A549 (cell line): ENCODE data around the gene ULK2. TPM values are rescaled to one million over a fixed set of nuclear protein-coding genes. Genes with fewer than 3 reads are reported as not detected.

Experiments
- ATAC-seq, 2 experiments: fragments of 200-7000 bp in 1 of 2; fragments of >200 bp in 1 of 2; cut with Nextera tagmentation in 1 of 2; cut with Tn5 transposase in 1 of 2; 3 replicates each; pipeline versions ENCODE4 v1.8.0 to v1.9.1; 2018 to 2020; ENCODE audit warnings: mild to moderate bottlenecking in 1 of 2, moderate library complexity in 1 of 2
- CTCF ChIA-PET: fragments of 300-600 bp; sonication (Branson Sonifier 250); formaldehyde crosslinking; extraction: SDS; loops from one replicate; lab custom pipeline; 2021; ENCODE audit warnings: antibody characterized with exemption, inconsistent platforms; lab: Yijun Ruan, JAX
- POLR2A ChIA-PET: fragments of 350-600 bp; formaldehyde crosslinking; extraction: SDS; loops from one replicate; lab custom pipeline; 2021; ENCODE audit warnings: antibody characterized with exemption, inconsistent platforms; lab: Yijun Ruan, JAX
- DNase-seq, 2 experiments: peaks; one replicate each; pipeline versions ENCODE4 v3.0.0 to v3.0.0-alpha.2; 2011 to 2016; ENCODE audit warnings: low read depth in 1 of 2, low spot score in 1 of 2
- FAIRE-seq: peaks from 2 replicates; lab custom pipeline; 2011; peaks lifted over from hg19 to GRCh38; lab: Jason Lieb, UNC
- H3K27ac ChIP-seq, 2 experiments: fragments of >200 bp; sonication (Bioruptor Twin); formaldehyde crosslinking; 3 replicates each; pipeline ENCODE4 v1.5.1; 2016 to 2017
- H3K4me1 ChIP-seq: fragments of >200 bp; sonication (Bioruptor Twin); formaldehyde crosslinking; 3 replicates; pipeline ENCODE4 v1.6.1; 2016
- H3K4me2 ChIP-seq: fragments of >200 bp; sonication (Bioruptor Twin); formaldehyde crosslinking; 3 replicates; pipeline ENCODE4 v1.6.1; 2016
- H3K4me3 ChIP-seq: fragments of >200 bp; sonication (Bioruptor Twin); formaldehyde crosslinking; 3 replicates; pipeline ENCODE4 v1.5.1; 2016
- H3K9me3 ChIP-seq: fragments of >200 bp; sonication (Bioruptor Twin); formaldehyde crosslinking; 3 replicates; pipeline ENCODE4 v1.6.1; 2016
- ATOH8 ChIP-seq: fragments of 250-450 bp; sonication (Bioruptor Pico); IDR thresholded peaks from 2 replicates; pipeline ENCODE4 v1.5.0; 2020; ENCODE audit warnings: low read depth, mild to moderate bottlenecking, moderate library complexity
- BCL3 ChIP-seq: fragments of >200 bp; sonication (Bioruptor Twin); formaldehyde crosslinking; IDR thresholded peaks from 3 replicates; pipeline ENCODE4 v1.6.1; 2016
- BHLHE40 ChIP-seq: IDR thresholded peaks from 2 replicates; pipeline ENCODE4 v1.6.1; 2012; ENCODE audit warnings: low read depth, low read length, inconsistent platforms
- CBX8 ChIP-seq: fragments of 200-600 bp; sonication (generic); IDR thresholded peaks from 2 replicates; pipeline ENCODE4 v1.6.1; 2016
- EHF ChIP-seq: fragments of 250-450 bp; sonication (Bioruptor Pico); IDR thresholded peaks from 2 replicates; pipeline ENCODE4 v1.5.0; 2020; ENCODE audit warnings: mild to moderate bottlenecking
- EHMT2 ChIP-seq: fragments of 200-600 bp; sonication (generic); IDR thresholded peaks from 2 replicates; pipeline ENCODE4 v1.6.1; 2016; ENCODE audit warnings: antibody characterized with exemption, low read depth, mild to moderate bottlenecking, moderate library complexity
- ELK1 ChIP-seq: fragments of 150-350 bp; IDR thresholded peaks from 2 replicates; pipeline ENCODE4 v1.6.1; 2014; ENCODE audit warnings: low read depth, mild to moderate bottlenecking, low read length
- EP300 ChIP-seq, 2 experiments: fragments of >200 bp; sonication (Bioruptor Twin); formaldehyde crosslinking; IDR thresholded peaks; 2 replicates in 1 of 2; 3 replicates in 1 of 2; pipeline ENCODE4 v1.6.1; 2016 to 2017
- ESRRA ChIP-seq: fragments of 150-350 bp; IDR thresholded peaks from 2 replicates; pipeline ENCODE4 v1.6.1; 2014; ENCODE audit warnings: mild to moderate bottlenecking, low read length, borderline replicate concordance
- FOSL2 ChIP-seq, 2 experiments: fragments of 450-650 bp in 1 of 2; fragments of >200 bp in 1 of 2; sonication (Bioruptor Twin) in 1 of 2; formaldehyde crosslinking; IDR thresholded peaks; 2 replicates each; pipeline versions ENCODE4 v1.5.0 to v1.6.1; 2016 to 2020; ENCODE audit warnings: mild to moderate bottlenecking in 1 of 2, moderate library complexity in 1 of 2
- FOXS1 ChIP-seq: fragments of 250-450 bp; sonication (Bioruptor Pico); IDR thresholded peaks from 2 replicates; pipeline ENCODE4 v1.5.0; 2020; ENCODE audit warnings: mild to moderate bottlenecking, moderate library complexity
- GATA3 ChIP-seq: IDR thresholded peaks from 2 replicates; pipeline ENCODE4 v1.6.1; 2012; ENCODE audit warnings: borderline replicate concordance
- HDAC2 ChIP-seq: fragments of 200-600 bp; sonication (generic); IDR thresholded peaks from 2 replicates; pipeline ENCODE4 v1.6.1; 2016
- HES2 ChIP-seq: fragments of >200 bp; sonication (Bioruptor Twin); formaldehyde crosslinking; IDR thresholded peaks from 2 replicates; pipeline ENCODE4 v1.6.1; 2016
- HEYL ChIP-seq: fragments of 250-450 bp; sonication (Bioruptor Pico); IDR thresholded peaks from 2 replicates; pipeline ENCODE4 v1.8.0; 2021; ENCODE audit warnings: mild to moderate bottlenecking, moderate library complexity
- HMGXB4 ChIP-seq: fragments of 250-450 bp; sonication (Bioruptor Pico); IDR thresholded peaks from 2 replicates; pipeline ENCODE4 v1.5.0; 2021; ENCODE audit warnings: mild to moderate bottlenecking, moderate library complexity, borderline replicate concordance
- HOXA7 ChIP-seq: fragments of 250-450 bp; sonication (Bioruptor Pico); IDR thresholded peaks from 2 replicates; pipeline ENCODE4 v1.5.0; 2020; ENCODE audit warnings: mild to moderate bottlenecking, moderate library complexity
- HOXB5 ChIP-seq: fragments of 250-450 bp; sonication (Bioruptor Pico); IDR thresholded peaks from 2 replicates; pipeline ENCODE4 v1.5.0; 2020; ENCODE audit warnings: mild to moderate bottlenecking, moderate library complexity
- JUNB ChIP-seq: fragments of >200 bp; sonication (Bioruptor Twin); formaldehyde crosslinking; IDR thresholded peaks from 2 replicates; pipeline ENCODE4 v1.6.1; 2016
- MAZ ChIP-seq: fragments of 150-350 bp; IDR thresholded peaks from 2 replicates; pipeline ENCODE4 v1.6.1; 2014; ENCODE audit warnings: antibody characterized with exemption, low read depth, low read length, borderline replicate concordance
- MYC ChIP-seq: IDR thresholded peaks from 2 replicates; pipeline ENCODE4 v1.6.1; 2012; ENCODE audit warnings: mild to moderate bottlenecking, inconsistent platforms, low read length, improper control_type of control experiment, borderline replicate concordance
- NPAS2 ChIP-seq: fragments of 250-450 bp; sonication (Bioruptor Pico); IDR thresholded peaks from 2 replicates; pipeline ENCODE4 v1.8.0; 2022; ENCODE audit warnings: mild to moderate bottlenecking, moderate library complexity, borderline replicate concordance
- NR3C1 ChIP-seq: fragments of >200 bp; sonication (Bioruptor Twin); formaldehyde crosslinking; IDR thresholded peaks from 3 replicates; pipeline ENCODE4 v1.6.1; 2017
- PBX3 ChIP-seq: IDR thresholded peaks from 2 replicates; pipeline ENCODE4 v1.6.1; 2012
- PHF8 ChIP-seq: fragments of 200-600 bp; sonication (generic); IDR thresholded peaks from 2 replicates; pipeline ENCODE4 v1.6.1; 2016; ENCODE audit warnings: low read depth, mild to moderate bottlenecking, antibody characterized with exemption, moderate library complexity, borderline replicate concordance
- POLR2AphosphoS2 ChIP-seq: conservative IDR thresholded peaks from 2 replicates; pipeline ENCODE4 v1.6.1; 2012; ENCODE audit warnings: low read length, improper control_type of control experiment, inconsistent platforms
- RARB ChIP-seq: fragments of 250-450 bp; sonication (Bioruptor Pico); IDR thresholded peaks from 2 replicates; pipeline ENCODE4 v1.8.0; 2021; ENCODE audit warnings: mild to moderate bottlenecking, moderate library complexity
- TFCP2L1 ChIP-seq: fragments of 250-450 bp; sonication (Bioruptor Pico); IDR thresholded peaks from 2 replicates; pipeline ENCODE4 v1.5.0; 2021; ENCODE audit warnings: mild to moderate bottlenecking
- TP53 ChIP-seq: fragments of 250-450 bp; sonication (Bioruptor Pico); IDR thresholded peaks from 2 replicates; pipeline ENCODE4 v1.5.0; 2021; ENCODE audit warnings: mild to moderate bottlenecking, moderate library complexity
- ZFP36 ChIP-seq: fragments of 450-650 bp; IDR thresholded peaks from 2 replicates; pipeline ENCODE4 v1.6.1; 2014; ENCODE audit warnings: borderline replicate concordance; ENCODE audit not compliant: partially characterized antibody
- WGBS: methylation state at CpG from one replicate; pipeline ENCODE4 v1.1.6; 2017; ENCODE audit errors: missing lambda C conversion rate; 5-methylcytosine and 5-hydroxymethylcytosine counted together
- polyA plus RNA-seq, 4 experiments: library from polyadenylated mRNA; depleted of rRNA in 3 of 4; stranded (reverse); fragments of >200 nt; fragmentation: RNase III in 1 of 4; extraction: RNeasy Plus Mini Kit Qiagen cat#74134 plus additional on column Dnase treatment in 1 of 4; gene quantifications; 2 replicates in 3 of 4; 3 replicates in 1 of 4; pipeline ENCODE4 v1.2.3, GENCODE V29; 2011 to 2017

ULK2 gene
- polyA plus RNA-seq, 2 of the 4 experiments (the other 2 are of a cell fraction), result 14.4 to 40.9 TPM

- TF ChIP-seq PBX3 (0 out of 2 replicates have a peak, but pooled peaks have one; percentile 38), HEYL (CRISPR knock-in tag) (no peak), EP300 (IDR thresholded peaks at IDR 0.05) (no peak), HOXB5 (CRISPR knock-in tag) (0 out of 2 replicates have a peak, but pooled peaks have one; percentile 32), NPAS2 (CRISPR knock-in tag) (no peak), JUNB (no peak), POLR2AphosphoS2 (no peak), HOXA7 (no peak)
These were observed 120.5 kb downstream of the ULK2 start (continued) for GRCh38 chr17:19747159-19747719.

- Histone ChIP-seq H3K4me3 (peak overlapping the region; percentile 53), H3K4me1 (peaks cover 93% of the 10 kb centered on the region), H3K4me2 (peak overlapping the region; percentile 90), H3K9me3 (no peaks in the 10 kb centered on the region), H3K27ac (peak overlapping the region; percentile 98 to 100)
- WGBS, result 32% methylated on average over 20 of the region's 20 CpGs
- CTCF ChIA-PET, result interaction anchor here (0.7 to 20.1 kb wide), 10 partner anchors 15 to 383 kb away, joined by 3 to 681 read pairs (median 12); partner anchors contain the start of gene ALDH3A2
- DNase-seq (peak in 1 of 2 experiments; percentile 71), ATAC-seq (no peak), FAIRE-seq (peak; percentile 93)
- POLR2A ChIA-PET, result interaction anchor here (0.6 to 7.8 kb wide), 4 partner anchors 14 to 99 kb away, joined by 3 to 98 read pairs (median 13); partner anchors contain the start of gene ALDH3A2
- no peak for TF ChIP-seq BCL3
- no peak; the same call in 1 of the 2 replicates for TF ChIP-seq EHF (CRISPR knock-in tag)
- TF ChIP-seq ATOH8 (CRISPR knock-in tag), result peak; percentile 52; the same call in 1 of the 2 replicates
- TF ChIP-seq JUNB, result no peak
- no peak for TF ChIP-seq PHF8
- TF ChIP-seq BHLHE40, result no peak
- TF ChIP-seq RARB (CRISPR knock-in tag), result peak; percentile 78
- TF ChIP-seq TFCP2L1, result peak; percentile 25; the same call in 1 of the 2 replicates
- no peak for TF ChIP-seq HDAC2
- TF ChIP-seq CBX8, result no peak
- no peak for TF ChIP-seq FOXS1 (CRISPR knock-in tag)
- no peak for TF ChIP-seq GATA3
- TF ChIP-seq EHMT2, result no peak
- TF ChIP-seq HEYL (CRISPR knock-in tag), result no peak
- no peak for TF ChIP-seq PBX3
- no peak for TF ChIP-seq NR3C1
- peak; percentile 41 for TF ChIP-seq POLR2AphosphoS2
- TF ChIP-seq MAZ, result no peak
- peak; percentile 85; the same call in 1 of the 2 replicates for TF ChIP-seq TP53 (CRISPR knock-in tag)
- no peak for TF ChIP-seq ESRRA
- no peak for TF ChIP-seq FOSL2 (IDR thresholded peaks at IDR 0.05)
- TF ChIP-seq FOSL2 (CRISPR knock-in tag; IDR thresholded peaks at IDR 0.05), result no peak; the same call in none of the 2 replicates
- TF ChIP-seq ZFP36, result no peak
- no peak for TF ChIP-seq ELK1
- TF ChIP-seq NPAS2 (CRISPR knock-in tag), result 0 out of 2 replicates have a peak, but pooled peaks have one; percentile 31
- no peak; the same call in 1 of the 2 replicates for TF ChIP-seq MYC
- TF ChIP-seq HES2, result no peak
- no peak for TF ChIP-seq HMGXB4 (CRISPR knock-in tag)
These were observed 121.2 kb downstream of the ULK2 start for GRCh38 chr17:19746517-19746916.
